GM12878 (cell line): Measurements from ENCODE around the gene NEK8. TPM values are rescaled to one million over a fixed set of nuclear protein-coding genes. Genes with fewer than 3 reads are reported as not detected.

Experiments
- ATAC-seq: fragments of 200-7000 bp; cut with Tn5 transposase; 3 replicates; pipeline ENCODE4 v1.9.1; 2020; ENCODE audit warnings: mild to moderate bottlenecking, moderate library complexity
- BruUV-seq: library from RNA; stranded (reverse); fragments of 400-500 nt; replicated peaks from 2 replicates; lab custom pipeline; 2021; lab: Mats Ljungman, UMichigan
- CTCF ChIA-PET: fragments of 300-600 bp; sonication (Branson Sonifier 250); formaldehyde crosslinking; extraction: SDS; loops from one replicate; lab custom pipeline; 2021; ENCODE audit warnings: inconsistent platforms; lab: Yijun Ruan, JAX
- POLR2A ChIA-PET: fragments of 350-600 bp; formaldehyde crosslinking; extraction: SDS; loops from one replicate; lab custom pipeline; 2021; ENCODE audit warnings: inconsistent platforms; lab: Charles Lee
- RAD21 ChIA-PET: fragments of 300-600 bp; sonication (Branson Sonifier 250); formaldehyde crosslinking; loops from one replicate; lab custom pipeline; 2023; ENCODE audit warnings: antibody characterized with exemption; ENCODE audit not compliant: unreplicated experiment; lab: Charles Lee
- SMC1A ChIA-PET: fragments of 300-600 bp; sonication (Branson Sonifier 250); formaldehyde crosslinking; loops from one replicate; lab custom pipeline; 2023; ENCODE audit not compliant: unreplicated experiment, uncharacterized antibody; lab: Charles Lee
- DNase-seq: peaks from one replicate; pipeline ENCODE4 v3.0.0-alpha.2; 2011; ENCODE audit warnings: low read depth, low spot score
- FAIRE-seq: peaks from 3 replicates; lab custom pipeline; 2011; peaks lifted over from hg19 to GRCh38; lab: Jason Lieb, UNC
- H2AFZ ChIP-seq: 2 replicates; pipeline ENCODE4 v1.6.0; 2011; ENCODE audit warnings: low read depth, low read length, control low read depth; ENCODE audit not compliant: control insufficient read depth
- H3K27ac ChIP-seq: 2 replicates; pipeline ENCODE4 v1.5.1; 2011; ENCODE audit warnings: control low read depth; ENCODE audit not compliant: control insufficient read depth, insufficient read depth
- H3K27me3 ChIP-seq, 2 experiments: replicated peaks in 1 of 2; 2 replicates each; pipeline versions ENCODE4 v1.6.0 to v1.6.1; 2011; ENCODE audit warnings: low read length in 1 of 2; ENCODE audit not compliant: control insufficient read depth in 2 of 2, insufficient read depth in 2 of 2
- H3K36me3 ChIP-seq, 2 experiments: 2 replicates each; pipeline ENCODE4 v1.5.1; 2011; ENCODE audit warnings: low read length in 1 of 2; ENCODE audit not compliant: control insufficient read depth in 2 of 2, insufficient read depth in 2 of 2
- H3K4me1 ChIP-seq: 2 replicates; pipeline ENCODE4 v1.6.1; 2011; ENCODE audit warnings: mild to moderate bottlenecking, low read length, moderate library complexity, mixed read lengths; ENCODE audit not compliant: control insufficient read depth, insufficient read depth
- H3K4me2 ChIP-seq: 2 replicates; pipeline ENCODE4 v1.6.0; 2011; ENCODE audit warnings: control low read depth; ENCODE audit not compliant: control insufficient read depth, insufficient read depth
- H3K4me3 ChIP-seq: fragments of 200-600 bp; sonication (generic); 2 replicates; pipeline ENCODE4 v1.5.1; 2016
- H3K79me2 ChIP-seq: 2 replicates; pipeline ENCODE4 v1.6.0; 2011; ENCODE audit warnings: low read length; ENCODE audit not compliant: control insufficient read depth, insufficient read depth
- H3K9ac ChIP-seq: 2 replicates; pipeline ENCODE4 v1.8.0; 2011; ENCODE audit warnings: low read length, control low read depth, mixed read lengths; ENCODE audit not compliant: control insufficient read depth, insufficient read depth
- H3K9me3 ChIP-seq: replicated peaks from 3 replicates; pipeline ENCODE4 v1.5.1; 2011; ENCODE audit warnings: mild to moderate bottlenecking, low read length; ENCODE audit not compliant: control insufficient read depth, insufficient read depth
- H4K20me1 ChIP-seq: 2 replicates; pipeline ENCODE4 v1.6.0; 2011; ENCODE audit not compliant: control insufficient read depth, insufficient read depth
- ATF7 ChIP-seq: fragments of 450-650 bp; IDR thresholded peaks from 2 replicates; pipeline ENCODE4 v1.6.1; 2016; ENCODE audit warnings: low read depth, mild to moderate bottlenecking
- BCLAF1 ChIP-seq: fragments of 450-650 bp; IDR thresholded peaks from 2 replicates; pipeline ENCODE4 v1.6.1; 2017; ENCODE audit warnings: antibody characterized with exemption, mild to moderate bottlenecking, moderate library complexity
- BRCA1 ChIP-seq: IDR thresholded peaks from 2 replicates; pipeline ENCODE4 v1.6.1; 2011; ENCODE audit warnings: low read depth, low read length, improper control_type of control experiment
- CBX5 ChIP-seq: sonication (generic); IDR thresholded peaks from 2 replicates; pipeline ENCODE4 v1.6.1; 2016; ENCODE audit warnings: low read depth, moderate library complexity, mild to moderate bottlenecking, inconsistent platforms
- CHD1 ChIP-seq: IDR thresholded peaks from 2 replicates; pipeline ENCODE4 v1.6.1; 2012; ENCODE audit warnings: low read depth, low read length, improper control_type of control experiment
- CTCF ChIP-seq, 3 experiments: IDR thresholded peaks in 2 of 3; conservative IDR thresholded peaks in 1 of 3; 2 replicates each; pipeline ENCODE4 v1.5.1; 2011; ENCODE audit warnings: low read depth in 3 of 3, low read length in 3 of 3, mild to moderate bottlenecking in 3 of 3, control low read depth in 2 of 3, moderate library complexity in 2 of 3, inconsistent platforms in 1 of 3, mixed read lengths in 1 of 3; ENCODE audit not compliant: control insufficient read depth in 2 of 3, insufficient read depth in 1 of 3; ENCODE audit errors: extremely low read depth in 1 of 3
- NFYA ChIP-seq: IDR thresholded peaks from 2 replicates; pipeline ENCODE4 v1.6.1; 2011; ENCODE audit warnings: low read depth, mild to moderate bottlenecking, low read length, improper control_type of control experiment, borderline replicate concordance
- PML ChIP-seq: IDR thresholded peaks from 2 replicates; pipeline ENCODE4 v1.6.1; 2012; ENCODE audit warnings: low read length, inconsistent platforms
- RB1 ChIP-seq: fragments of 450-650 bp; formaldehyde crosslinking; IDR thresholded peaks from 2 replicates; pipeline ENCODE4 v1.6.1; 2017; ENCODE audit warnings: mild to moderate bottlenecking, borderline replicate concordance
- RFX5 ChIP-seq: IDR thresholded peaks from 2 replicates; pipeline ENCODE4 v1.6.1; 2011; ENCODE audit warnings: low read depth, low read length, improper control_type of control experiment
- SMAD5 ChIP-seq: IDR thresholded peaks from 2 replicates; pipeline ENCODE4 v1.6.1; 2016; ENCODE audit warnings: antibody characterized with exemption, low read depth
- SMARCA5 ChIP-seq: fragments of 450-650 bp; IDR thresholded peaks from 2 replicates; pipeline ENCODE4 v1.6.1; 2017; ENCODE audit warnings: mild to moderate bottlenecking
- SMC3 ChIP-seq: IDR thresholded peaks from 2 replicates; pipeline ENCODE4 v1.6.1; 2011; ENCODE audit warnings: low read length, improper control_type of control experiment, borderline replicate concordance
- SREBF2 ChIP-seq: IDR thresholded peaks from 2 replicates; pipeline ENCODE4 v1.6.1; 2012; ENCODE audit warnings: mild to moderate bottlenecking, low read length
- USF1 ChIP-seq: IDR thresholded peaks from 2 replicates; pipeline ENCODE4 v1.6.1; 2011; ENCODE audit warnings: borderline replicate concordance, low read depth, mild to moderate bottlenecking, moderate library complexity, mixed read lengths, low read length; ENCODE audit not compliant: insufficient read depth; ENCODE audit errors: extremely low read length
- WGBS: methylation state at CpG from one replicate; pipeline ENCODE4 v1.1.6; 2016; ENCODE audit warnings: low lambda C conversion rate; ENCODE audit not compliant: insufficient replicate concordance, insufficient coverage; ENCODE audit errors: missing lambda C conversion rate; 5-methylcytosine and 5-hydroxymethylcytosine counted together
- in situ Hi-C: fragments of 300-500 bp; cut with MboI; formaldehyde crosslinking; loops from 9 replicates; pipeline ENCODE4 v1.14.3; 2018; ENCODE audit warnings: mixed read lengths
- intact Hi-C: fragments of 100-400 bp; cut with micrococcal nuclease; formaldehyde crosslinking; loops from one replicate; pipeline ENCODE4 v1.14.2; 2022; ENCODE audit not compliant: unreplicated experiment
- polyA plus RNA-seq, 11 experiments: library from polyadenylated mRNA; depleted of rRNA in 4 of 11; unstranded in 6 of 11; stranded (reverse) in 5 of 11; fragments of >200 nt; fragmentation: Nextera tagmentation in 4 of 11; fragmentation: Illumina TruSeq in 1 of 11; extraction: Ambion mirVana in 4 of 11; extraction: Trizol in 1 of 11; gene quantifications; 1 replicate in 1 of 11; 2 replicates in 10 of 11; pipeline versions ENCODE4 v1.2.1 to v1.2.3, GENCODE V29; 2011 to 2016; ENCODE audit warnings: inconsistent platforms in 2 of 11, missing spikeins in 2 of 11, low read depth in 1 of 11
- total RNA-seq, 4 experiments: library from RNA; depleted of rRNA in 3 of 4; stranded (reverse); fragments of >200 nt in 3 of 4; fragmentation: Illumina TruSeq in 1 of 4; extraction: Trizol in 1 of 4; gene quantifications; 2 replicates each; pipeline versions ENCODE4 v1.2.1 to v1.2.3, GENCODE V29; 2013 to 2021

Gene NEK8
- total and polyA plus RNA-seq, 10 of the 15 experiments (the other 5 are each of a cell fraction or from before 2014, with no cell fraction given) = 2.3 to 14.3 (median 9.4) TPM

DNA sequence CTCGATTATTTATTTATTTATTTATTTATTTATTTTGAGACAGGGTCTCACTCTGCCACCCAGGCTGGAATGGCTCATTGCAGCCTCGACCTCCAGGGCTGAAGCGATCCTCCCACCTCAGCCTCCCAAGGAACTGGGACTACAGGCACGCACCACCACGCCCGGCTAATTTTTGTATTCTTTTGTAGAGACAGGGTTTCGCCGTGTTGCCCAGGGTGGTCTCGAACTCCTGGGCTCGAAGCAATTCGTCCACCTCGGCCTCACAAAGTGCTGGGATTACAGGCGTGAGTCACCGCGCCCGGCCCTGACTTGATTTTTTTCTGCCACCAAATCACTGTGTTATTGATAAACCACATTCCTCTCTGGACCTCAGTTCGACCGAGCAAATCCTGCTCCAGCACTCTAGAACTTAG lies 9.6 kb upstream of the NEK8 start (continued):
- no peak for TF ChIP-seq BCLAF1

GRCh38 chr17:28720247-28720996 lies 8.2 kb upstream of the NEK8 start:
- H3K9ac ChIP-seq = peak overlapping the region; percentile 92
- peaks cover 12 to 20% of the 10 kb centered on the region in 2 experiments; a peak in 3 of 4 replicates for H3K36me3 ChIP-seq
- H3K4me3 ChIP-seq = peak overlapping the region; percentile 95
- intact Hi-C loops = loop anchor here (10.0 kb wide), 1 partner anchor 394 kb away; no protein-coding TSS in a partner anchor
- peaks cover 18% of the 10 kb centered on the region for H3K4me1 ChIP-seq
- peaks cover 41% of the 10 kb centered on the region for H3K79me2 ChIP-seq
- peak overlapping the region; percentile 88 for H3K4me2 ChIP-seq
- POLR2A ChIA-PET = interaction anchor here (0.9 to 17.2 kb wide), 21 partner anchors 8 to 231 kb away, joined by 3 to 485 read pairs (median 6); partner anchors contain the start of genes BLTP2, NEK8, PHF12 and PIGS
- H2AFZ ChIP-seq = no peak overlapping the region
- no peaks in the 10 kb centered on the region for H3K27me3 ChIP-seq
- CTCF ChIA-PET = interaction anchor here (0.8 to 12.6 kb wide), 12 partner anchors 9 to 397 kb away, joined by 3 to 394 read pairs (median 4); partner anchors contain the start of genes PROCA1, SDF2 and SUPT6H
- RAD21 ChIA-PET = interaction anchor here (0.8 to 1.7 kb wide), 17 partner anchors 9 to 231 kb away, joined by 3 to 10 read pairs (median 5); partner anchors contain the start of genes DHRS13, FAM222B, PHF12 and PROCA1
- no peaks in the 10 kb centered on the region for H3K9me3 ChIP-seq
- BruUV-seq = TSS peak; percentile 86
- no peaks in the 10 kb centered on the region for H4K20me1 ChIP-seq
- H3K27ac ChIP-seq = peak overlapping the region; percentile 83
- in situ Hi-C loops = no loop called here
- FAIRE-seq (no peak), ATAC-seq (peak; percentile 8), DNase-seq (no peak)
- SMC1A ChIA-PET = interaction anchor here (0.7 to 2.7 kb wide), 15 partner anchors 8 to 232 kb away, joined by 3 to 15 read pairs (median 4); partner anchors contain the start of genes BLTP2, FAM222B, NEK8 and PHF12
- 1% methylated on average over 30 of the region's 30 CpGs for WGBS
- TF ChIP-seq SMC3 (no peak), CBX5 (no peak), PML (no peak), RB1 (no peak), SMAD5 (0 out of 2 replicates have a peak, but pooled peaks have one; percentile 25), BRCA1 (no peak), USF1 (no peak), NFYA (no peak), SMARCA5 (0 out of 2 replicates have a peak, but pooled peaks have one; percentile 3), SREBF2 (no peak), ATF7 (no peak), RFX5 (no peak), CHD1 (no peak), CTCF (IDR thresholded peaks at IDR 0.05 in 2 of 3, conservative IDR thresholded peaks at IDR 0.05 in 1 of 3; ENCODE audit: control insufficient read depth in 2 of 3, extremely low read depth in 1 of 3, insufficient read depth in 1 of 3, low read depth in 3 of 3, low read length in 3 of 3) (0 out of 6 replicates have a peak, but pooled peaks of 2 of the 3 experiments have one; percentile 0 to 16)
